Natural killer cell treated with Interleukin-12 subunit alpha and Interleukin-12 subunit beta and Interleukin-15 and Interleukin-18, amount 100 ng/mL, for 72 hours (primary cell): ENCODE measurements around the gene ATG101. TPM values are rescaled to one million over a fixed set of nuclear protein-coding genes. Genes with fewer than 3 reads are reported as not detected.
A peak's percentile ranks its signal among the peaks of the same experiment; 100 is the strongest.

Experiments used
- ATAC-seq, 2 donors: fragments of 150-1000 bp; cut with Tn5 transposase in 1 of 2; sonication (Bioruptor Pico), chemical (Tn5 transposase) in 1 of 2; 2 replicates each; pipeline ENCODE4 v1.10.0; 2021
- DNase-seq: peaks from one replicate; pipeline ENCODE4 v3.0.0; 2022; ENCODE audit warnings: low spot score
- H3K27ac Mint-ChIP-seq, 2 donors: 1 replicate in 1 of 2; 2 replicates in 1 of 2; pipeline ENCODE4 v1.8.0; 2022; ENCODE audit warnings: mixed read lengths in 2 of 2, mild to moderate bottlenecking in 1 of 2, moderate library complexity in 1 of 2
- H3K27me3 Mint-ChIP-seq, 2 donors: 1 replicate in 1 of 2; 2 replicates in 1 of 2; pipeline ENCODE4 v1.8.0; 2022; ENCODE audit warnings: mixed read lengths in 2 of 2
- H3K36me3 Mint-ChIP-seq: one replicate; pipeline ENCODE4 v1.8.0; 2022; ENCODE audit warnings: mixed read lengths
- H3K4me1 Mint-ChIP-seq, 2 donors: 1 replicate in 1 of 2; 2 replicates in 1 of 2; pipeline ENCODE4 v1.8.0; 2022; ENCODE audit warnings: low read depth in 2 of 2, mixed read lengths in 2 of 2, mild to moderate bottlenecking in 1 of 2
- H3K4me3 Mint-ChIP-seq: one replicate; pipeline ENCODE4 v1.8.0; 2022; ENCODE audit warnings: mixed read lengths
- H3K9me3 Mint-ChIP-seq: 2 replicates; pipeline ENCODE4 v1.8.0; 2022; ENCODE audit warnings: mixed read lengths
- total RNA-seq, 2 donors: library from RNA; stranded (reverse); gene quantifications; one replicate each; pipeline ENCODE4 v1.2.3, GENCODE V29; 2022

ATG101 gene
- total RNA-seq, 2 donors from 2014 or later = 43.1 to 55.1 TPM

GRCh38 chr12:52046859-52047258, 22.9 kb upstream of the ATG101 start:
- Mint-ChIP-seq H3K4me1 (peaks cover 28 to 45% of the 10 kb centered on the region in 2 donors), H3K27me3 (peaks cover 6 to 10% of the 10 kb centered on the region in 2 donors), H3K9me3 (no peaks in the 10 kb centered on the region), H3K4me3 (no peak overlapping the region), H3K36me3 (no peaks in the 10 kb centered on the region), H3K27ac (peak overlapping the region in 1 of 2 donors; percentile 88)
- ATAC-seq (no peak), DNase-seq (no peak)

DNA sequence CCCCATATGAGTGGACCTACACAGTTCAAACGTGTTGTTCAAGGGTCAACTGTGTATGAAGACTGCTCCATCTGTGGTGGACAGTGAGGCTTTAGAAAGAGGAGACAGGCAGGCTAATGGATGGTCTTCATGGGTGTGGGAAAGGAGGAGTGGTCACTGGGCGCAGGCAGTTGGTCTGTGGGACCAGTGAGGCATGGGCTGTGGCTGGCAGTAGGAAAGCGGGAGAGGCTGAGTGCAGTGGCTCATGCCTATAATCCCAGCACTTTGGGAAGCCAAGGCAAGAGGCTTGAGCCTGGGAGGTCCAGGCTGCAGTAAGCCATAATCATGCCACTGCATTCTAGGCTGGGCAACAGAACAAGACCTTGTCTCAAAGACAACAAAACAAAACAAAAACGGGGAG, 20.5 kb upstream of the ATG101 start:
- H3K4me1 Mint-ChIP-seq = peaks cover 28 to 48% of the 10 kb centered on the region in 2 donors
- no peaks in the 10 kb centered on the region for H3K36me3 Mint-ChIP-seq
- H3K9me3 Mint-ChIP-seq = no peaks in the 10 kb centered on the region
- no peak for DNase-seq
- H3K4me3 Mint-ChIP-seq = peak overlapping the region; percentile 69
- peak overlapping the region; percentile 37 to 69 for H3K27ac Mint-ChIP-seq
- ATAC-seq = no peak
- H3K27me3 Mint-ChIP-seq = peaks cover 6 to 10% of the 10 kb centered on the region in 2 donors

GRCh38 chr12:52049688-52050087, 20.1 kb upstream of the ATG101 start:
- Mint-ChIP-seq H3K4me1 (peaks cover 28 to 48% of the 10 kb centered on the region in 2 donors), H3K4me3 (peak overlapping the region; percentile 69), H3K27me3 (peaks cover 6 to 10% of the 10 kb centered on the region in 2 donors)

GRCh38 chr12:52050116-52050757, 19.5 kb upstream of the ATG101 start:
- peaks cover 28 to 48% of the 10 kb centered on the region in 2 donors for H3K4me1 Mint-ChIP-seq

More at GRCh38 chr12:52049688-52050087, 20.1 kb upstream of the ATG101 start:
- Mint-ChIP-seq H3K9me3 (no peaks in the 10 kb centered on the region), H3K27ac (peak overlapping the region; percentile 37 to 69), H3K36me3 (no peaks in the 10 kb centered on the region)
- ATAC-seq = no peak
- DNase-seq = no peak

GRCh38 chr12:52050758-52051541, 18.8 kb upstream of the ATG101 start, which contains the start of gene NR4A1:
Gene NR4A1 (plus strand): TSS chr12:52051442. CDS start chr12:52054329, 2,887 bp downstream.
- Mint-ChIP-seq H3K4me1 (peaks cover 28 to 41% of the 10 kb centered on the region in 2 donors), H3K36me3 (no peaks in the 10 kb centered on the region), H3K27ac (peak within 1 kb of the TSS; percentile 37 to 69), H3K27me3 (peaks cover 6 to 10% of the 10 kb centered on the region in 2 donors), H3K4me3 (peak within 1 kb of the TSS; percentile 69), H3K9me3 (no peaks in the 10 kb centered on the region)
- ATAC-seq (peak; percentile 94 to 95), DNase-seq (peak; percentile 96)

More at GRCh38 chr12:52050116-52050757, 19.5 kb upstream of the ATG101 start:
- Mint-ChIP-seq H3K36me3 (no peaks in the 10 kb centered on the region), H3K27me3 (peaks cover 6 to 10% of the 10 kb centered on the region in 2 donors), H3K9me3 (no peaks in the 10 kb centered on the region), H3K27ac (peak overlapping the region; percentile 37 to 69), H3K4me3 (peak overlapping the region; percentile 69)
- ATAC-seq = no peak
- no peak for DNase-seq

DNA sequence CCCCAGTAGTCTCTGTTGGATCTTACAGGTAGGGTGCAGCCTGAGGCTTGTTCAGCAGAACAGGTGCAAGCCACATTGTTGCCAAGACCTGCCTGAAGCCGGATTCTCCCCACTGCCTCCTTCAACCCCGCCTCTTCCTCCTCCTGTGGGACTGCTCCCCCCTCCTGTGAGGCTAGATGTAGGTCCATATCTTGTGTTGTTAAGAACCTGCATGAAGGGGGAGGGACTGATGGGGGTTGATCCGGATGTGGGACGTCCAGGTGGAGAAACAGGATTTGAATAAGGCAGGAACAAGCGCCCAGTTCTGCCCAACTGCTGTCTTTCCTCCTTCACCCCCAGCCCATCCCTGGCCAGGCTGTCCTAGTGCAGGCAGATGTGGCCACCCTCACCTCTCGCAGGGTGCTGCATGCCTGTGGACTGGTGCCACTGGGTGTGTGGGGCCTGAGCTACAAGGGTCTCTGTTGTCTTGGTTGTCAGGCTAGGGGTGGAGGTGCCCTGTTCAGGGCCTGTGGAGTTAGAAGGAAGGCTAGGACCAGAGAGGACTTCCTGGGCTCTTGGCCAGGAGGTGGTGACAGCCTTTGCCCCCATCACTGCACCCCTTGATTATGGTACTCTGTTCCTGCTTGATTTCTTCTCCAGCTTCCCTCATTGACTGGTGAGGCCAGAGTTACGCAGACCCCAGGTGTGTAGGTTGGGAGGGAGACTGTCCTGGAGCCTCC, 17.2 kb upstream of the ATG101 start:
- H3K9me3 Mint-ChIP-seq = no peaks in the 10 kb centered on the region
- H3K4me3 Mint-ChIP-seq = peak overlapping the region; percentile 69
- peaks cover 28 to 33% of the 10 kb centered on the region in 2 donors for H3K4me1 Mint-ChIP-seq
- DNase-seq = no peak
- no peaks in the 10 kb centered on the region for H3K36me3 Mint-ChIP-seq
- H3K27me3 Mint-ChIP-seq = peaks cover 6 to 10% of the 10 kb centered on the region in 2 donors
- peak overlapping the region in 1 of 2 donors; percentile 69 for H3K27ac Mint-ChIP-seq
- no peak for ATAC-seq

DNA sequence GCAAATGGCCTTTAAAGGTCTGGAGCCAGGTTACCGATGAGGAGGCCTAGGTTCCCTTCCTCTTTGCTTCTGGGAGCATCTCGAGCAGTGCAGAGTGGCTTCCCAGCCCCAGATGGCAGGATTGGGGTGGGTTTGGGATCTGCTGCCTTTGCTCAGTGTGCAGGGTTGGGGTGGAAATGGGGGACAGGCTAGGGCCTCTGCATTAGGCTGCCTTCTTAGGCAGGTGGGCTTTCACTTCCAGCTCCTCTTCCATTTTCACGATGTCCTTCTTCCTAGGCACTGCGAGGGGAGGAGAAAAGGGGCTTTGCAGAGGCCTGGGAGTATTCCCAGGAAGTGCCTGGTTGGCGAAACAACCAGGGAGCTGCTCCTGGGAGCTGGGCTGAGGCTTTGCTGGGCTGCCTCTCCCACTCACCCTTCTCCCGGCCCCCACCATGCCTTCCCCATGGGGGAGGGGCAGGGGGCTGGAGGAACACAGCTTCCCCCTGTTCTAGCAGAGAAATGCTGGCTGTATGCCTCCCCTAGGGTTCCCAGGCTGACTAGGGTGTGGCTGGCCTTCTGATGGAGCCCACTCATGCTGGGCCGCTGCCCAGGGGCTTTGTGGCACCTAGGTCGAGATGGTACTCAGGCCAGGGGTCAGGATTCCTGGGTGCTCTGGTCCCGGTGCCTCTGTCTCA, 16.1 kb upstream of the ATG101 start:
- H3K4me1 Mint-ChIP-seq = peaks cover 28 to 33% of the 10 kb centered on the region in 2 donors
- no peak overlapping the region for H3K4me3 Mint-ChIP-seq
- no peaks in the 10 kb centered on the region for H3K36me3 Mint-ChIP-seq
- H3K9me3 Mint-ChIP-seq = no peaks in the 10 kb centered on the region
- no peak overlapping the region for H3K27ac Mint-ChIP-seq
- no peak for ATAC-seq
- DNase-seq = no peak
- H3K27me3 Mint-ChIP-seq = peaks cover 6 to 10% of the 10 kb centered on the region in 2 donors

DNA sequence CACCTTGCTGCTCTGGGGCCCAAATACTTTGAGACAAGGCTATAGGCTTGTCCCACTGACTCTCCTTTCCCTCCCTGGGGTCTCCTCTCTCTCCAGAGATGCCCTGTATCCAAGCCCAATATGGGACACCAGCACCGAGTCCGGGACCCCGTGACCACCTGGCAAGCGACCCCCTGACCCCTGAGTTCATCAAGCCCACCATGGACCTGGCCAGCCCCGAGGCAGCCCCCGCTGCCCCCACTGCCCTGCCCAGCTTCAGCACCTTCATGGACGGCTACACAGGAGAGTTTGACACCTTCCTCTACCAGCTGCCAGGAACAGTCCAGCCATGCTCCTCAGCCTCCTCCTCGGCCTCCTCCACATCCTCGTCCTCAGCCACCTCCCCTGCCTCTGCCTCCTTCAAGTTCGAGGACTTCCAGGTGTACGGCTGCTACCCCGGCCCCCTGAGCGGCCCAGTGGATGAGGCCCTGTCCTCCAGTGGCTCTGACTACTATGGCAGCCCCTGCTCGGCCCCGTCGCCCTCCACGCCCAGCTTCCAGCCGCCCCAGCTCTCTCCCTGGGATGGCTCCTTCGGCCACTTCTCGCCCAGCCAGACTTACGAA, 15.4 kb upstream of the ATG101 start:
- Mint-ChIP-seq H3K9me3 (no peaks in the 10 kb centered on the region), H3K4me1 (peaks cover 23 to 29% of the 10 kb centered on the region in 2 donors), H3K27ac (no peak overlapping the region), H3K4me3 (no peak overlapping the region), H3K36me3 (no peaks in the 10 kb centered on the region), H3K27me3 (peaks cover 3 to 5% of the 10 kb centered on the region in 2 donors)
- DNase-seq (no peak), ATAC-seq (no peak)

GRCh38 chr12:52054833-52055730, 14.7 kb upstream of the ATG101 start:
- H3K27me3 Mint-ChIP-seq = no peaks in the 10 kb centered on the region
- no peaks in the 10 kb centered on the region for H3K9me3 Mint-ChIP-seq
- no peak overlapping the region for H3K27ac Mint-ChIP-seq
- H3K36me3 Mint-ChIP-seq = no peaks in the 10 kb centered on the region
- H3K4me3 Mint-ChIP-seq = no peak overlapping the region
- ATAC-seq (no peak), DNase-seq (no peak)
- H3K4me1 Mint-ChIP-seq = peaks cover 16 to 22% of the 10 kb centered on the region in 2 donors

GRCh38 chr12:52055731-52056711, 13.8 kb upstream of the ATG101 start:
- ATAC-seq = no peak
- H3K36me3 Mint-ChIP-seq = no peaks in the 10 kb centered on the region
- no peak for DNase-seq
- no peak overlapping the region for H3K4me3 Mint-ChIP-seq
- H3K27ac Mint-ChIP-seq = no peak overlapping the region
- peaks cover 12 to 18% of the 10 kb centered on the region in 2 donors for H3K4me1 Mint-ChIP-seq
- no peaks in the 10 kb centered on the region for H3K9me3 Mint-ChIP-seq
- no peaks in the 10 kb centered on the region for H3K27me3 Mint-ChIP-seq

DNA sequence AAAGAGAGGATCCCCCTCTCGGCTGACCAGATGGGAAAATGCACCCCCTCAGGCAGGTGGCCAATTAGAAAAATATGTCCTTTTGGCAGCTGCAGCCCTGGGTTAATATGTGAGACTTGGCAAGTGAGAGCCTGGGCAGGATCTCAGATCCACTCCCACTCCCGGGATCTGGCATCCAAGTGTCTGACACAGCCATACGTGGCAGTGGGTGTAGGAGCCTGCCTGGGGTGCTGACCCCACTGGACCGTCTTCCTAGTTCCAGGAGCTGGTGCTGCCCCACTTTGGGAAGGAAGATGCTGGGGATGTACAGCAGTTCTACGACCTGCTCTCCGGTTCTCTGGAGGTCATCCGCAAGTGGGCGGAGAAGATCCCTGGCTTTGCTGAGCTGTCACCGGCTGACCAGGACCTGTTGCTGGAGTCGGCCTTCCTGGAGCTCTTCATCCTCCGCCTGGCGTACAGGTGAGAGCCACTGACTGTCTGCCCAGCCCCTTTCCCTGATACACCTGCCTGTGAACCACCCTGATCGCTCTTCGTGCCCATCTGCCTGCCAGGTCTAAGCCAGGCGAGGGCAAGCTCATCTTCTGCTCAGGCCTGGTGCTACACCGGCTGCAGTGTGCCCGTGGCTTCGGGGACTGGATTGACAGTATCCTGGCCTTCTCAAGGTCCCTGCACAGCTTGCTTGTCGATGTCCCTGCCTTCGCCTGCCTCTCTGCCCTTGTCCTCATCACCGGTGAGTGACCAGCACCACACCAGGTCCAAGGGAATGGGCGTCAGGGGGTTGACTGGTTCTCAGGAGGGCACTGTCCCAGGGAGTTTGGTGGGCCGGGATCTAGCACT, 12.8 kb upstream of the ATG101 start:
- no peak for DNase-seq
- H3K27ac Mint-ChIP-seq = no peak overlapping the region

More for the DNA sequence above, 12.8 kb upstream of the ATG101 start:
- no peaks in the 10 kb centered on the region for H3K36me3 Mint-ChIP-seq
- H3K4me1 Mint-ChIP-seq = peaks cover 3 to 11% of the 10 kb centered on the region in 2 donors
- H3K9me3 Mint-ChIP-seq = no peaks in the 10 kb centered on the region
- no peak overlapping the region for H3K4me3 Mint-ChIP-seq
- no peaks in the 10 kb centered on the region for H3K27me3 Mint-ChIP-seq
- no peak for ATAC-seq
